CD4-positive, alpha-beta T cell treated with Interleukin-2 at 100 ng/mL for 4 hours (primary cell): ENCODE results near the gene HMCN2.
A peak's percentile ranks its signal among the peaks of the same experiment; 100 is the strongest.
"Not testable (repeated sequence)": the region's sequence is repeated elsewhere in the genome, so short reads cannot be mapped to it uniquely, and the experiment has no call there.

ENCODE experiments used
- DNase-seq: peaks from one replicate; pipeline ENCODE4 v3.0.0-alpha.2; 2020; ENCODE audit warnings: low spot score

HMCN2 gene

DNA sequence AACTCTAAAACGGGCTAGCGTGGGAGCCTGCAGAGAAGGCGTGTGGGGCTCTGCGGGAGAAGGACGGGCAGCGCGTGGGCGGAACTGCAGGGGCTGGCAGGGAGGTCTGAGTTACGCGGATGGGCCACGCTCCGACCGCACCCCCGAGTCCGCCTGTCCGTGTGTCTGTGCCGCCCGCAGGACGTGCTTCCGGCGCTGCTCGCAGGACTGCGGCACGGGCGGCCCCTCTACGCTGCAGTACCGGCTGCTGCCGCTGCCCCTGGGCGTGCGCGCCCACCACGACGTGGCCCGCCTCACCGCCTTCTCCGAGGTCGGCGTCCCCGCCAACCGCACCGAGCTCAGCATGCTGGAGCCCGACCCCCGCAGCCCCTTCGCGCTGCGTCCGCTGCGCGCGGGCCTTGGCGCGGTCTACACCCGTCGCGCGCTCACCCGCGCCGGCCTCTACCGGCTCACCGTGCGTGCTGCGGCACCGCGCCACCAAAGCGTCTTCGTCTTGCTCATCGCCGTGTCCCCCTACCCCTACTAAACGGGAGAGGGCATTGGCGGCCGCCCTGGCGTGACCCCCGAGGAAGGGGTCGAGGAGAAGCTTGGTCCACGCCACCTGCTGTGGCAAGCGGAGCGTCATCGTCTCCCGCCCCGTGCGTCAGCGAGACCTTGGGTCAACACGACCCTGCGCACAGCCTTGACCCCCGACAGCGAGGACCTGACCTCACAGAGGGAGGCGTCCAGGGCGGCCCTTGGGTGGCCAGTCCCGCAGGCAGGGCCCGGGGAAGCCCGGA, 167.8 kb downstream of the HMCN2 start:
- peak; percentile 2 for DNase-seq

- DNase-seq = no peak
These were observed 168.3 kb downstream of the HMCN2 start for GRCh38 chr9:130433947-130434262.

DNA sequence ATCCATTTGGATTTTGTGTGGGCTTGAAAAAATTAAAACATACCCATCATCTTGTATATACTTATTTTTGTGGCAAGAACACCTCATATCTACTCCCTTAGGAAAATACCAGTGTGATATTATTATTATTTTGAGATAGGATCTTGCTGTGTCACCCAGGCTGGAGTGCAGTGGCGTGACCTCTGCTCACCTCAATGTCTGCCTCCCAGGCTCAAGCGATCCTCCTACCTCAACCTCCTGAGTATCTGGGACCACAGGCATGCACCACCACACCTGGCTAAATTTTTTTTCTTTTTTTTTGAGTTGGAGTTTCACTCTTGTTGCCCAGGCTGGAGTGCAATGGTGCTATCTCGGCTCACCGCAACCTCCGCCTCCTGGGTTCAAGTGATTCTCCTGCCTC, 169.1 kb downstream of the HMCN2 start:
- not testable (repeated sequence) for DNase-seq

- no peak for DNase-seq
These were observed 171.6 kb downstream of the HMCN2 start for GRCh38 chr9:130437011-130437789.

GRCh38 chr9:130438382-130438981, 172.9 kb downstream of the HMCN2 start:
- DNase-seq = no peak

- no peak for DNase-seq
These were observed 175.5 kb downstream of the HMCN2 start for GRCh38 chr9:130441031-130441430.

GRCh38 chr9:130442746-130443455, 177.3 kb downstream of the HMCN2 start:
- DNase-seq = no peak

DNA sequence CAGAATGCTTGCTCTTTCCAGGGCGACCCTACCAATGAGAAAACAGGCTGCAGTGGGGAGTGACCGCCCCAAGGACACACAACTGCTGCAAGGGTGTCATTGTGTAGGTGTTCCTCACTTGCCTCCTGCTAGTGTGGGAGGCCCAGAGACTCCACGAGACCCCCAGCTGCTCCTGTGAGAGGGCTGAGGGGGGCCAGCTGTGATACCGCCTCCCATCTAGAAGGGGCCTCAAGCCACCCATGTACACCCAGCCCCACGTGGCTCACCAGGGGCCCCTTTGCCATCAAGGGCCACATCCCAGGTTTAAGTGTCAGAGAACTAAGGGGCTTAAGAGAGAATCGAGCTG, 177.9 kb downstream of the HMCN2 start:
- DNase-seq = no peak

- DNase-seq = no peak
These were observed 178.4 kb downstream of the HMCN2 start for GRCh38 chr9:130443840-130444492.

DNA sequence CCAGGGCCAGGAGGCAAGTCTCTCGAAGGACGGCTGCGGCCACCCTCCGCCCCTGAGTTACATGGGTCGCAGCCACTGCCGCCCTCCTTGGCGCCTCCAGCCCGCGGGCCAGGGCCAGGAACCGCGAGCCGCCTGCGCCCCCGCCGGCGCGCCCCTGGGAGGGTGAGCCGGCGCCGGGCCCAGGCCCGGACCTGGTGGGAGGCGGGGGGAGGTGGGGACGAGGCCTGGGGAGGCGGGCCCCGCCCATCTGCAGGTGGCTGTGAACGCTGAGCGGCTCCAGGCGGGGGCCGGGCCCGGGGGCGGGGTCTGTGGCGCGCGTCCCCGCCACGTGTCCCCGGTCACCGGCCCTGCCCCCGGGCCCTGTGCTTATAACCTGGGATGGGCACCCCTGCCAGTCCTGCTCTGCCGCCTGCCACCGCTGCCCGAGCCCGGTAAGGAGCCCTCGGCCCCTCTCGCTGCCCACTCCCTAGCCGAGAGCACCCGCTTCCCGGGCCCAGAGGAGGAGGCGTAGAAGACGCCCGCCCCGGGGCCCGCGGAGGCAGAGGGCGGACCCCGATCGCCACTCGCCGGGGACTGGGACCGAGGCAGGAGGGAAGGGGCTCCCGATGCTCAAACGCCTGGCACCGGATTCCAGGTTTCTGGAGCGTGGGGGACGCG, 179.1 kb downstream of the HMCN2 start, which contains the start of gene ASS1:
TSS of gene ASS1 (plus strand) at position 397 of the 657 bp plus-strand sequence. CDS start 7,268 bp downstream, outside the sequence.
- DNase-seq = peak; percentile 2

GRCh38 chr9:130445268-130445983, 179.9 kb downstream of the HMCN2 start:
- DNase-seq = no peak

DNA sequence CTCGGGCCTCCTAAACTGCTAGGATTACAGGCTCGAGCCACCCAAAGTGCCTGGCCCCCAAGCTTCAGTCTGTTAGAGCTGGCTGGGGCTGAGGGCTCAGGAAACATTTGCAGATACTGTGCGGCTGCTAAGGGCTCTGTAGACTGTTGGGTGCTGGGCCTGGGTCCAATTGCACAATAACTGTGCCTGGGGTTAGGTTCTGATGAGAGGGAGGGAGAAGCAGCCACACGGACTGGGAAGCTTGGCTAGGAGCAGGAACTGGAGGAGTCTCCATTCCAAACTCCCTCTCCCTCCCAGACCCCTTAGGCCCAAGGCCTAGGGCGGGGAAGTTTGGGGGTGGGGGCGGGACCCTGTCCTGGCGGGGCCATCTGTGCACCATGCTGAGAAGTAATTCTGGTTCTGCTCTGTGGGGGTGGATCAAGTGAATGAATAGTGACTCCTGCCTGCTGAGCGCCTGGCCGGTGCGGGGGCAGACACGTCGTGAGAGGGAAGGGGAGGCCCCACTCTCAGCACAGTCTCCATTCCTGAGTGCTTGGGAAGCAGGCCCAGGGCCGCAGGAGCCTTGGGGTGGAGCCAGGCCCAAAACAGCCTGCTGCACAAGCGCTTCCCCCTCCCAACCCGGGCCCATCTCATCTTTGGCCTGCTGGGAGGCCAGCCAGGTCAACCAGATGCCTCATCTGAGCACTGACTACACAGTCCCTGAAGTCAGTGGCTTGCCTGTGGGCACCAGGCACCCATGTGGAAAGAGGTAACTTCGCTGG, 180.7 kb downstream of the HMCN2 start:
- DNase-seq = no peak

GRCh38 chr9:130447193-130447816, 181.7 kb downstream of the HMCN2 start:
- DNase-seq = no peak

GRCh38 chr9:130448035-130448624, 182.6 kb downstream of the HMCN2 start:
- DNase-seq = no peak

DNA sequence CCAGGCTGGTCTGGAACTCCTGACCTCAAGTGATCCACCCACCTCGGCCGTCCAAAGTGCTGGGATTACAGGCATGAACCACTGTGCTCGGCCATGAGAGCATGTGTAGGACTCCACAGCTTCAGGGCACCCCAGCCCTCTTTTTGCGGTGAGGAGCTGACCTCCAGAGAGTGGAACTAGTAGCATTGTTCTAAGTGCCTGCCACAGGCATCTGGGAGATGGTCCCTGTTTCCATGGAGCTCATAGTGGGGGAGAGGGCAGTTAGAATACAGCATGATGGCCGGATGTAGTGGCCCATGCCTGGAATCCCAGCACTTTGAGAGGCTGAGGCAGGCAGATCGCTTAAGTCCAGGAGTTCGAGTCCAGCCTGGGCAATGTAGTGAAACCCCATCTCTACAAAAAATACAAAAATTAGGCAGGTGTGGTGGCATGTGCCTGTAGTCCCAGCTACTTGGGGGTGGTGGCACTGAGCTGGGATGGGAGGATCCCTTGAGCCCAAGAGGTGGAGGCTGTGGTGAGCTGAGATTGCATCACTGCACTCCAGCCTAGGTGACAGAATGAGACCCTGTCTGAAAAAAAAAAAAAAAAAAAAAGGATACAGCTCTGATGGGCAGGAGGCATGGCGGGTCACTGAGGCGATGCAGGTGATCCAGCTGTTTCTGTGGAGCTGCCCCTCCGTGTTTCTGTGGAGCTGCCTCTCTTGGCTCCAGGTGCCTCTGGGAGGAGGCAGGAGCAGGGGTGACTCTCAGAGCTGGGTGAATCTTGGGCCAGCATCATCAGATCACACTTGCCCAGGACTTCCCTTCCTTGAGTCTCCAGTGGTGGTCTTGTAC, 183.4 kb downstream of the HMCN2 start:
- DNase-seq = no peak

- no peak for DNase-seq
These were observed 184.9 kb downstream of the HMCN2 start for GRCh38 chr9:130450344-130451003.

- no peak for DNase-seq
These were observed 185.4 kb downstream of the HMCN2 start for GRCh38 chr9:130451004-130451390.
